ENCODE measurements around the gene CD164. TPM values are rescaled to one million over a fixed set of nuclear protein-coding genes. Genes with fewer than 3 reads are reported as not detected.

CD164 gene
- total RNA-seq, 1 experiment from 2014 or later = 228 TPM

DNA sequence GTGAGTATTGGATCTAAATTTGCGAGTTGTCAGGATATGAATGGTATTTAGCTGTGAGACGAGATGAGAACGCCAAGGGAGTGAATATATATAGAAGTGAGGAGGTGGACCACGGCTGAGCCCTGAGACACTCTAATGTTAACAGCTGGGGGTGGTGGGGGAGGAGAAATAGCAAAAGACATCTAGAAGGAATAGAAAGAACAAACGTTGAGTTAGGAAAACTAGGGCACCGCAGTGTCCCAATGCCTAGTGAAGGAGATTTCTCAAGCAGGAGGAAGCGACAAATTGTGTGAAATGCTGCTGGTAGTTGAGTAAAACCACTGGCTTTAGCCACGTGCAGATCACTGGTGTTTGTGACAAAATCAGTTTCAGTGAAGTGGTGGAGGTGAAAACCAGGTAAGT, 56.9 kb downstream of the CD164 start:
- Histone ChIP-seq H3K4me1 (no peaks in the 10 kb centered on the region), H3K9me3 (no peaks in the 10 kb centered on the region), H3K36me3 (ENCODE audit: control insufficient read depth, insufficient read depth, low read length) (no peaks in the 10 kb centered on the region), H3K27me3 (replicated peaks; ENCODE audit: control insufficient read depth, insufficient read depth, low read length) (no peaks in the 10 kb centered on the region), H3K4me3 (ENCODE audit: low read depth, low read length) (no peak overlapping the region)
- Mint-ChIP-seq H3K27ac (ENCODE audit: unreplicated experiment) (no peak overlapping the region), H3K9me3 (ENCODE audit: unreplicated experiment) (no peaks in the 10 kb centered on the region), H3K36me3 (ENCODE audit: insufficient read depth, unreplicated experiment) (no peaks in the 10 kb centered on the region), H3K27me3 (ENCODE audit: insufficient read depth, unreplicated experiment) (no peaks in the 10 kb centered on the region), H3K4me3 (ENCODE audit: unreplicated experiment) (no peak overlapping the region), H3K4me1 (ENCODE audit: low read depth, unreplicated experiment) (no peaks in the 10 kb centered on the region)
- DNase-seq = no peak
- CTCF ChIA-PET = no interaction called here
- TF ChIP-seq, protein P1, sequence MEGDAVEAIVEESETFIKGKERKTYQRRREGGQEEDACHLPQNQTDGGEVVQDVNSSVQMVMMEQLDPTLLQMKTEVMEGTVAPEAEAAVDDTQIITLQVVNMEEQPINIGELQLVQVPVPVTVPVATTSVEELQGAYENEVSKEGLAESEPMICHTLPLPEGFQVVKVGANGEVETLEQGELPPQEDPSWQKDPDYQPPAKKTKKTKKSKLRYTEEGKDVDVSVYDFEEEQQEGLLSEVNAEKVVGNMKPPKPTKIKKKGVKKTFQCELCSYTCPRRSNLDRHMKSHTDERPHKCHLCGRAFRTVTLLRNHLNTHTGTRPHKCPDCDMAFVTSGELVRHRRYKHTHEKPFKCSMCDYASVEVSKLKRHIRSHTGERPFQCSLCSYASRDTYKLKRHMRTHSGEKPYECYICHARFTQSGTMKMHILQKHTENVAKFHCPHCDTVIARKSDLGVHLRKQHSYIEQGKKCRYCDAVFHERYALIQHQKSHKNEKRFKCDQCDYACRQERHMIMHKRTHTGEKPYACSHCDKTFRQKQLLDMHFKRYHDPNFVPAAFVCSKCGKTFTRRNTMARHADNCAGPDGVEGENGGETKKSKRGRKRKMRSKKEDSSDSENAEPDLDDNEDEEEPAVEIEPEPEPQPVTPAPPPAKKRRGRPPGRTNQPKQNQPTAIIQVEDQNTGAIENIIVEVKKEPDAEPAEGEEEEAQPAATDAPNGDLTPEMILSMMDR (IDR thresholded peaks at IDR 0.05; ENCODE audit: insufficient read depth in 1 of 2, low read depth in 1 of 2, low read length in 1 of 2, severe bottlenecking in 1 of 2, unreplicated experiment in 1 of 2) = no peak
- POLR2A ChIA-PET = no interaction called here
- BruUV-seq (replicated peaks) = no TSS peak
- intact Hi-C loops (cut with micrococcal nuclease; ENCODE audit: unreplicated experiment) = no loop called here

DNA sequence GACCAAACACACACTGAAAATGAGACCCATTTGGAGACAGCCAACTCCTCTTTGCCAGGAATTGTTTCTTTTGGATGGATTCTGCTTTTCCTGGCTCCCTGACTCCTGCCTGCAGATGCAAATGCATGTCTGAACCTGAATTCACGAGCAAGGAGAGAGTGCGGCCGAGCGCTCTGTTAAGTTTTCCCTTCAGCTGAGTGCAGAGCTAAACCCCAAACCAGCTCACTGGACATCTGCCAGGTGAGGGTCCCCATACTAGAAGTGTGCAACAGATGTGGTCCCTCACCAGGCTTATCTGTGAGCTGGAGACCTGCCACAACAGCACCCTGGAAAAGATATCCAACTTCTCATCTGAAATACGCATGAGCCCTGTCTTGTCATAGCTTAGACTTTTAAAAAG, 59.0 kb downstream of the CD164 start:
- Mint-ChIP-seq H3K27me3 (ENCODE audit: insufficient read depth, unreplicated experiment) (no peaks in the 10 kb centered on the region), H3K4me1 (ENCODE audit: low read depth, unreplicated experiment) (peaks cover 14% of the 10 kb centered on the region), H3K4me3 (ENCODE audit: unreplicated experiment) (no peak overlapping the region), H3K9me3 (ENCODE audit: unreplicated experiment) (no peaks in the 10 kb centered on the region), H3K36me3 (ENCODE audit: insufficient read depth, unreplicated experiment) (no peaks in the 10 kb centered on the region), H3K27ac (ENCODE audit: unreplicated experiment) (no peak overlapping the region)
- Histone ChIP-seq H3K36me3 (ENCODE audit: control insufficient read depth, insufficient read depth, low read length) (no peaks in the 10 kb centered on the region), H3K27me3 (replicated peaks; ENCODE audit: control insufficient read depth, insufficient read depth, low read length) (no peaks in the 10 kb centered on the region), H3K9me3 (no peaks in the 10 kb centered on the region), H3K4me3 (ENCODE audit: low read depth, low read length) (no peak overlapping the region), H3K4me1 (peaks cover 11% of the 10 kb centered on the region)
- BruUV-seq (replicated peaks) = no TSS peak
- no peak for DNase-seq
- intact Hi-C loops (cut with micrococcal nuclease; ENCODE audit: unreplicated experiment) = no loop called here
- POLR2A ChIA-PET = no interaction called here
- CTCF ChIA-PET = no interaction called here
- TF ChIP-seq, protein P1 (IDR thresholded peaks at IDR 0.05; ENCODE audit: insufficient read depth in 1 of 2, low read depth in 1 of 2, low read length in 1 of 2, severe bottlenecking in 1 of 2, unreplicated experiment in 1 of 2) = no peak

DNA sequence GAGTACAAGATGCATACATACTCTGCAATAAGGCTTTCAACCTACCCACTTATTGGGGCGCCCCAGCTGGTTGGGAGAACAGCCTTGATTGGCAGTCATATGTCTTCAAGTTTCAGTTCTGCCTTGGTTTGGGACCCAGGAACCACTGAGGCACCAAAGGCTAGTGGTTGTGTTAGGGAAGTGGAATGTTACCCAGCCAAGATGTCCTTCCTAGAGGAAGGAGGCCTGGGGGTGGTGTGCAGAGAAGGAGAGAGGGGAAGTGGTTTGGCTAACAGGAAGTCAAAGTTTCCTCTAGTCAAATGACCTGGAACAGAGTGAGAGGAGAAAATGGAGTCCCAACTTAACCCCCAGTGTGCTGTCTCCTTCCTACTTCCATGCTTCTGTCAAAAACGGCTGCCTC, 59.4 kb downstream of the CD164 start:
- Mint-ChIP-seq H3K36me3 (ENCODE audit: insufficient read depth, unreplicated experiment) (no peaks in the 10 kb centered on the region), H3K9me3 (ENCODE audit: unreplicated experiment) (no peaks in the 10 kb centered on the region), H3K27me3 (ENCODE audit: insufficient read depth, unreplicated experiment) (no peaks in the 10 kb centered on the region), H3K27ac (ENCODE audit: unreplicated experiment) (no peak overlapping the region), H3K4me1 (ENCODE audit: low read depth, unreplicated experiment) (peaks cover 18% of the 10 kb centered on the region), H3K4me3 (ENCODE audit: unreplicated experiment) (no peak overlapping the region)
- ChIA-PET POLR2A (no interaction called here), CTCF (no interaction called here)
- H3K4me1 ChIP-seq = peaks cover 15% of the 10 kb centered on the region
- no peak for DNase-seq
- no peaks in the 10 kb centered on the region for H3K27me3 ChIP-seq (replicated peaks; ENCODE audit: control insufficient read depth, insufficient read depth, low read length)
- BruUV-seq (replicated peaks) = no TSS peak
- TF ChIP-seq, protein P1 (IDR thresholded peaks at IDR 0.05; ENCODE audit: insufficient read depth in 1 of 2, low read depth in 1 of 2, low read length in 1 of 2, severe bottlenecking in 1 of 2, unreplicated experiment in 1 of 2) = no peak
- H3K36me3 ChIP-seq (ENCODE audit: control insufficient read depth, insufficient read depth, low read length) = no peaks in the 10 kb centered on the region
- intact Hi-C loops (cut with micrococcal nuclease; ENCODE audit: unreplicated experiment) = no loop called here
- H3K4me3 ChIP-seq (ENCODE audit: low read depth, low read length) = no peak overlapping the region
- H3K9me3 ChIP-seq = no peaks in the 10 kb centered on the region
